ENCODE data around the gene POLR3A.

Gene POLR3A

GRCh38 chr10:78025685-78026364 lies 3.5 kb downstream of the POLR3A start:
- in situ Hi-C loops (cut with HindIII; ENCODE audit: low sequenced_read_pairs), result no loop called here
- TF ChIP-seq CTCF (IDR thresholded peaks at IDR 0.05; ENCODE audit: low read depth, low read length, missing control alignments), result no peak
- no peak for DNase-seq (ENCODE audit: low read depth)
- H3K4me3 ChIP-seq (ENCODE audit: low read depth, low read length), result no peak overlapping the region

GRCh38 chr10:78023741-78024140 lies 5.6 kb downstream of the POLR3A start:
- in situ Hi-C loops (cut with HindIII; ENCODE audit: low sequenced_read_pairs), result no loop called here
- H3K4me3 ChIP-seq (ENCODE audit: low read depth, low read length), result no peak overlapping the region
- TF ChIP-seq CTCF (IDR thresholded peaks at IDR 0.05; ENCODE audit: low read depth, low read length, missing control alignments), result no peak
- no peak for DNase-seq (ENCODE audit: low read depth)

GRCh38 chr10:78021201-78021600 lies 8.1 kb downstream of the POLR3A start:
- TF ChIP-seq CTCF (IDR thresholded peaks at IDR 0.05; ENCODE audit: low read depth, low read length, missing control alignments), result no peak
- DNase-seq (ENCODE audit: low read depth), result no peak
- in situ Hi-C loops (cut with HindIII; ENCODE audit: low sequenced_read_pairs), result no loop called here
- H3K4me3 ChIP-seq (ENCODE audit: low read depth, low read length), result no peak overlapping the region

- no peak for DNase-seq (ENCODE audit: low read depth)
- H3K4me3 ChIP-seq (ENCODE audit: low read depth, low read length), result no peak overlapping the region
- no peak for TF ChIP-seq CTCF (IDR thresholded peaks at IDR 0.05; ENCODE audit: low read depth, low read length, missing control alignments)
- in situ Hi-C loops (cut with HindIII; ENCODE audit: low sequenced_read_pairs), result loop anchor here (5.0 kb wide), 2 partner anchors 77 to 172 kb away; no protein-coding TSS in a partner anchor
Measured at GRCh38 chr10:78019264-78019663, 10.1 kb downstream of the POLR3A start.

- in situ Hi-C loops (cut with HindIII; ENCODE audit: low sequenced_read_pairs), result loop anchor here (5.0 kb wide), 2 partner anchors 76 to 171 kb away; no protein-coding TSS in a partner anchor
Measured at GRCh38 chr10:78017856-78018255, 11.5 kb downstream of the POLR3A start.

GRCh38 chr10:78015546-78015945 lies 13.8 kb downstream of the POLR3A start:
- TF ChIP-seq CTCF (IDR thresholded peaks at IDR 0.05; ENCODE audit: low read depth, low read length, missing control alignments), result no peak
- no peak for DNase-seq (ENCODE audit: low read depth)
- in situ Hi-C loops (cut with HindIII; ENCODE audit: low sequenced_read_pairs), result loop anchor here (5.0 kb wide), 2 partner anchors 73 to 168 kb away; no protein-coding TSS in a partner anchor
- no peak overlapping the region for H3K4me3 ChIP-seq (ENCODE audit: low read depth, low read length)

More at GRCh38 chr10:78017856-78018255, 11.5 kb downstream of the POLR3A start:
- H3K4me3 ChIP-seq (ENCODE audit: low read depth, low read length), result no peak overlapping the region
- TF ChIP-seq CTCF (IDR thresholded peaks at IDR 0.05; ENCODE audit: low read depth, low read length, missing control alignments), result no peak
- DNase-seq (ENCODE audit: low read depth), result no peak

Measured in astrocyte of the cerebellum (primary cell).